NCI-H128 (cell line): ENCODE data around the gene ZNF25.
"Not testable (repeated sequence)": the region's sequence is repeated elsewhere in the genome, so short reads cannot be mapped to it uniquely, and the experiment has no call there.

ENCODE experiments used
- DNase-seq: peaks from one replicate; lab custom pipeline; 2025; ENCODE audit not compliant: unreplicated experiment; lab: John Stamatoyannopoulos, UW

Gene ZNF25

DNA sequence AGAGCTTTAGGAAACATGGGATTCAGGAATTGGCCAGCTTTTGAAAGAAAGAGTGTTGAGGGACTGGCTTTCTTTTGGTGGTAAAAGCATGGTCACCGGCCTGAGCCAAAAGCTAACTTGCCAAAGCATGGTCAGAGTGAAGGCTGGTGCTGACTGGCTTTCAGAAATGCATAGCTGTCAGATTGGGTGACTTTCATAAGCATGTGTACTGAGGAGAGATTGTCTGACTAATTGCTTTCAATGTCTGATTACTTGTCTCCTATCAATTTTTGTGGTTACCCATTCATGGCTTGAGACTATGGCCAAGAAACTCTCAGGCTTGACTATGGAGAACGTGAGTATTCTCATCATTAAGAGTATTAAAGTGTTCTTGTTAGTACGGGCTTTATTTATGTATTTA lies 28.2 kb downstream of the ZNF25 start:
- DNase-seq = no peak

DNA sequence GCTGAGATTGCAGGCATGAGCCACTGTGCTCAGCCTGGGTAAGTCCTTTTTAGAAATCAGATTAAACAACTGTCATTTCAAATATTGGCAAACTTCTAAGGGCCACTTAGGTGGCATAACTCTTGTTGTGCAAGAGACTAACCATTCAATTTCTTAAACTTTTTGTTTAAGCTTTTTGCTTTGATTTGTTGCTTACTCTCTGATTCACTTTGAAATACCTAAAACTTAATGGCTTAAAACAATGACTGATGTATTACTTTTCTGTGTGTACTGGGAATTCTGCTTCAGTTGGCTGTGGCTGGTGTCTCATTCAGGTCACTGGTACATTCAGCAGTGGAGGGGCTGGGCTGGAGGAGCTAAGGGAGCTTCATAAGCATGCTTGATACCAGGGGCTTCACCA lies 28.9 kb downstream of the ZNF25 start:
- no peak for DNase-seq

DNA sequence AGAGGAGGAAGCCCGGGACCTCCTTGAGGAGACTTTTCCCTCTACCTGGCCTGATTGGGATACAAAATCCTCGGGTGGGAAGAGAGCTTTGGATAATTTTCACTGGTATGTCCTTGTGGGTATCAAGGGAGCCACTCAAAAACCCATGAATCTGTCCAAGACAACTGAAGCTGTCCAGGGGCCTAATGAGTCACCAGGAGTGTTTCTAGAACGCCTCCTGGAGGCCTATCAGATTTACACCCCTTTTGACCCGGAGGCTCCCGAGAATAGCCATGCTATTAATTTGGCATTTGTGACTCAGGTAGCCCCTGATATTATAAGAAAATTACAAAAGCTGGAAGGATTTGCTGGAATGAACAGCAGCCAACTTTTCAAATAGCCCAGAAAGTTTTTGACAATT lies 38.6 kb downstream of the ZNF25 start:
- DNase-seq = no peak

DNA sequence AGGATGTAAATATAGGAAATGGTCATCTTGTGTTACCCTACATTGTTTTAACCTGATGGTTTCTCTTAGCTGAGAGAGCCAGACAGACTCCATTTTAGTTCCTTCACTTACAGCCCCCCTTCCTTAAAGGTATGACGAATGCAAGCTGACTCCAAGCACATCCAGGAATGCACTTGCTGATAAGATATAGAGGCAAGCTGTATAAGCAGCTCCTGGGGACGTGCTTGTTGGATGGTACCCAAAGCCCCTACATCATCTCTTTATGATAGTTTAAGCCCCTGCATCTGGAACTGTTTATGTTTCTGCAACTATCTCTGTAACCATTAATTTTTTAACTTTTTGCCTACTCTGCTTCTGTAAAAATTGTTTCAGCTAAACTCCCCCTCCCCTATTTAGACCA lies 41.7 kb downstream of the ZNF25 start:
- no peak for DNase-seq

DNA sequence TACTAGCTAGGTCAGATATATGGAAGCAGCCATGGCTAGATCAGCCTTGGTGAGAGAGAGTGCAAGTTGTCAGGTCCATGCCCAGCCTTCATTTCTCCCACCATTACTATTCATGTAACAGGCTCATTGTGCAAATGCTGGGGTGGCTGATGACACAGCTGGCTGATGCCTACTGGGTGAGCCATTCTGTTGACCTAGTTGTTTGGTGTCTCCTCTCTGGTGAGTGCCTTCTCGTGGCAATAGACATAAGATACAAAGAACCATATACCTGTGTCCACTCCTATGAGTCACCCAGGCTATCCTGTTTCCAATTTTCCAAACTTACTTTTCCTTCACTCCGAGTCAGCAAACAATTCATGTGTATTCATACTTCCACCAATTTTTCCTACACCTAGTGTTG lies 46.0 kb downstream of the ZNF25 start:
- DNase-seq = no peak

DNA sequence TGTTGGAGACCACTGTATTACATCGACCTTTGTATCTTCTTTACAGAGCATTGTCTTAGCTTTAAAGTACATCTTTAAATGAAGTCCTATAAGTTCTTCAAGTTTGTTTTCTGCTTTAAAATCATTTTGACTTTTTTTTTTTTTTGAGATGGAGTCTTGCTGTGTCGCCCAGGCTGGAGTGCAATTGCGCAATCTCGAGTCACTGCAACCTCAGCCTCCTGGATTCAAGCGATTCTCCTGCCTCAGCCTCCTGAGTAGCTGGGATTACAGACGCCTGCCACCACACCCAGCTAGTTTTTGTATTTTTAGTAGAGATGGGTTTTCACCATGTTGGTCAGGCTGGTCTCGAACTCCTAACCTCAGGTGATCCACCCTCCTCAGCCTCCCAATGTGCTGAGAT lies 68.3 kb downstream of the ZNF25 start:
- not testable (repeated sequence) for DNase-seq

DNA sequence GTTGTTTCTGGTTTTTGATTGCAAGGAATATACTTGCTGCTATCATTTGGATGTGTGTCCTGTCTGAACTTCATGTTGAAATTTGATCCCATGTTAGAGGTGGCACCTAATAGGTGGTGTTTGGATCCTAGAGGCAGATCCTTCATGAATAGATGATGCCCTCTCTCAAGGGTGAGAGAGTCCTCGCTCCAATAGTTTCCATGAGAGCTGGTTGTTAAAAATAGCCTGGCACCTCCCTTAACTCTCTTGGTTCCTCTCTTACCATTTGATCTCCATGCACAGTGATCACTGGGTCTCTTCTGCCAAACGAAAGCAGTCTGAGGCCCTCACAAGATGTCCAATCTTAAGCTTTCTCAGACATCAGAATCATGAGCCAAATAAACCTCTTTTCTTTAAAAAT lies 70.1 kb downstream of the ZNF25 start:
- DNase-seq = no peak
